Activated CD4-positive, CD25-positive, alpha-beta regulatory T cell treated with anti-CD3 and anti-CD28 coated beads, Interleukin-2, amount 50 U/mL, for 16 hours (primary cell): ENCODE measurements around the gene MSANTD2.

ENCODE experiments used
- DNase-seq: peaks from one replicate; pipeline ENCODE4 v3.0.0-alpha.2; 2020; ENCODE audit warnings: low read depth, low spot score

Gene MSANTD2

GRCh38 chr11:124800226-124800929 lies at the start of gene MSANTD2:
MSANTD2 (minus strand) TSS chr11:124800406; CDS start chr11:124800380, 26 bp downstream.
- DNase-seq: peak; percentile 55

- DNase-seq: no peak
Observed at GRCh38 chr11:124846070-124846673, 46.0 kb upstream of the MSANTD2 start.

- DNase-seq: no peak
Observed at GRCh38 chr11:124844664-124845079, 44.5 kb upstream of the MSANTD2 start.

GRCh38 chr11:124843616-124843910 lies 43.4 kb upstream of the MSANTD2 start:
- no peak for DNase-seq

- no peak for DNase-seq
Observed at GRCh38 chr11:124842305-124842704, 42.1 kb upstream of the MSANTD2 start.

- DNase-seq: no peak
Observed at GRCh38 chr11:124841840-124842239, 41.6 kb upstream of the MSANTD2 start.

- no peak for DNase-seq
Observed at GRCh38 chr11:124841201-124841600, 41.0 kb upstream of the MSANTD2 start.

- DNase-seq: no peak
Observed at GRCh38 chr11:124840666-124841065, 40.5 kb upstream of the MSANTD2 start.

- no peak for DNase-seq
Observed at GRCh38 chr11:124839972-124840621, 39.9 kb upstream of the MSANTD2 start.

- DNase-seq: peak; percentile 1
Observed at GRCh38 chr11:124839128-124839971, 39.1 kb upstream of the MSANTD2 start.

GRCh38 chr11:124838805-124839127 lies 38.6 kb upstream of the MSANTD2 start:
- DNase-seq: no peak

GRCh38 chr11:124837491-124837856 lies 37.3 kb upstream of the MSANTD2 start:
- no peak for DNase-seq

- DNase-seq: no peak
Observed at GRCh38 chr11:124835918-124836317, 35.7 kb upstream of the MSANTD2 start.

GRCh38 chr11:124834526-124835180 lies 34.4 kb upstream of the MSANTD2 start:
- DNase-seq: no peak

GRCh38 chr11:124832571-124832970 lies 32.4 kb upstream of the MSANTD2 start:
- DNase-seq: no peak

- DNase-seq: no peak
Observed at GRCh38 chr11:124831897-124832296, 31.7 kb upstream of the MSANTD2 start.

- no peak for DNase-seq
Observed at GRCh38 chr11:124830749-124831148, 30.5 kb upstream of the MSANTD2 start.

- no peak for DNase-seq
Observed at GRCh38 chr11:124829986-124830385, 29.8 kb upstream of the MSANTD2 start.

GRCh38 chr11:124825876-124826275 lies 25.7 kb upstream of the MSANTD2 start:
- DNase-seq: no peak

- DNase-seq: no peak
Observed at GRCh38 chr11:124823512-124824376, 23.5 kb upstream of the MSANTD2 start.
